ENCODE measurements around the gene DCC.

DCC gene

DNA sequence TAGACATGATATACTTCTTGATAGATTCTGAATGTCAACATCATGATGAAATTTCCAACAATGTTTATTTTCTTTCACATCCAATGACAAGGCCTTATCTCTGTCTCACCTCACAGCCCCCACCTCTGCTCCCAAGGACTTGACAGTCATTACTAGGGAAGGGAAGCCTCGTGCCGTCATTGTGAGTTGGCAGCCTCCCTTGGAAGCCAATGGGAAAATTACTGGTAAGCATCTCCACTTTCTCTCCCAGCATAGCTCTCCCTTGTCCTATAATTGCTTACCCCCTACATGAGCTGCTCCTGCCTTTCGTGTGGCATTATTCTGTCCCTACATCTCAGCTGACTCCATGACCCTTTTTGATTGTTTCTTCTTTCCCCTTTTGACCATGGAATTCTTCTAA lies 1062.7 kb downstream of the DCC start:
- no peak for DNase-seq (ENCODE audit: extremely low read depth, low read depth)
- no peak overlapping the region for H3K4me3 ChIP-seq (replicated peaks; ENCODE audit: low read depth, low read length)
- TF ChIP-seq, protein P1, sequence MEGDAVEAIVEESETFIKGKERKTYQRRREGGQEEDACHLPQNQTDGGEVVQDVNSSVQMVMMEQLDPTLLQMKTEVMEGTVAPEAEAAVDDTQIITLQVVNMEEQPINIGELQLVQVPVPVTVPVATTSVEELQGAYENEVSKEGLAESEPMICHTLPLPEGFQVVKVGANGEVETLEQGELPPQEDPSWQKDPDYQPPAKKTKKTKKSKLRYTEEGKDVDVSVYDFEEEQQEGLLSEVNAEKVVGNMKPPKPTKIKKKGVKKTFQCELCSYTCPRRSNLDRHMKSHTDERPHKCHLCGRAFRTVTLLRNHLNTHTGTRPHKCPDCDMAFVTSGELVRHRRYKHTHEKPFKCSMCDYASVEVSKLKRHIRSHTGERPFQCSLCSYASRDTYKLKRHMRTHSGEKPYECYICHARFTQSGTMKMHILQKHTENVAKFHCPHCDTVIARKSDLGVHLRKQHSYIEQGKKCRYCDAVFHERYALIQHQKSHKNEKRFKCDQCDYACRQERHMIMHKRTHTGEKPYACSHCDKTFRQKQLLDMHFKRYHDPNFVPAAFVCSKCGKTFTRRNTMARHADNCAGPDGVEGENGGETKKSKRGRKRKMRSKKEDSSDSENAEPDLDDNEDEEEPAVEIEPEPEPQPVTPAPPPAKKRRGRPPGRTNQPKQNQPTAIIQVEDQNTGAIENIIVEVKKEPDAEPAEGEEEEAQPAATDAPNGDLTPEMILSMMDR (IDR thresholded peaks at IDR 0.05; ENCODE audit: low read depth, low read length, missing control alignments) = no peak

DNA sequence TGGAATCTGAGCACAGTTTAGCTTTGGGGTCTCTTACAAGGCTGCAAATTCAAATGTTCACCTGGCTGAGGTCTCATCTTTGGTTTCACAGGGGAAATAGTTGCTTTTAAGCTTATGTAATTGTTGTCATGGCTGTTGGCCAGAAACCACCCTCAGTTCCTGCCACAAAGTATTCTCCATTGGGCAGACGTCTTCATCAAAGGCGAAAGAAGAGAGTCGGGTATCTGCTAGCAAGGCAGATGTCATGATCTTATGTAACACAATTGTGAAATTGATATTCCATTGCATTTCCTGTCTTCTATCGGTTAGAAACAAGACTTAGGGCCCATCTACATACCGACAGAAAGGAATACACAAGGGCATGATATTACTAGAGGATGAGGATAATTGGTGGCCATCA lies 1068.3 kb downstream of the DCC start:
- TF ChIP-seq, protein P1 (IDR thresholded peaks at IDR 0.05; ENCODE audit: low read depth, low read length, missing control alignments) = no peak
- no peak overlapping the region for H3K4me3 ChIP-seq (replicated peaks; ENCODE audit: low read depth, low read length)
- DNase-seq (ENCODE audit: extremely low read depth, low read depth) = no peak

DNA sequence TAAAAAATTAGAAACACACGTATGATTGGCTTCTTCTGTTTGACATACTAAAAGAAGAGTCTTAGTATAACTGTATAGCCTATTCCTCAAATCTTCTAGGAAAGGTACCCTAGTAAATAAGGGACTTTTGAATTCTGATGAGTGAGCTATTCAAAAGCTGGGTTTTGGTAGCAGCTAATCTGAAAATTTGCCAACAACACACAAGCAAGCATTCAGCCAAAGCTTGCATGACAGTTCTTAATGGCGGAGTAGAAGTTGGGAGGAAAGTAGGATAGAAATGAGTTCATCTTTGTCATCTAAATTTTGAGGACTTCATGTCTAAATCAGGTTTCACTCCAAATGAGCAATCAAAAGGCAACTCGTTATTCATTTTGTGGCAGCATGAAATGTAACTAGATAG lies 1071.5 kb downstream of the DCC start:
- H3K4me3 ChIP-seq (replicated peaks; ENCODE audit: low read depth, low read length) = no peak overlapping the region
- no peak for DNase-seq (ENCODE audit: extremely low read depth, low read depth)
- TF ChIP-seq, protein P1 (IDR thresholded peaks at IDR 0.05; ENCODE audit: low read depth, low read length, missing control alignments) = no peak

DNA sequence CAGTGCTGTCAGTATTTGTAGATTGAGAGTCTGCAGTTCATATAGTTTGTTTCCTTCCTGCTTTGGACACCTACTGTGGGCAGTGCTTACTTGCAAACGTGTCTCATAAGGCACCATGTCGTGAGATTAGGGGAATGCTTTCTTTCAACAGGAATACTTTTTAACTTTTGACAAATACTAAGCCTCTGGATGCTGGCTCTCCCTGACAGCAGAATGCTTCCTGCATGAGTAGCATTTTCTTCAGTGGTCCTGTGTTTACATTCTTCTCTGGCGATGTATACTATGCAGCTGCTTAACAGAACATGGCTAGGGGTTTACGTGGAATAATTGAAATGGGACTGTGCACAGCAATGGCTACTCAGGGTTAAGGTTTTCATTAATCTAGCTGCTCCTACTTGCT lies 1077.0 kb downstream of the DCC start:
- TF ChIP-seq, protein P1 (IDR thresholded peaks at IDR 0.05; ENCODE audit: low read depth, low read length, missing control alignments) = no peak

DNA sequence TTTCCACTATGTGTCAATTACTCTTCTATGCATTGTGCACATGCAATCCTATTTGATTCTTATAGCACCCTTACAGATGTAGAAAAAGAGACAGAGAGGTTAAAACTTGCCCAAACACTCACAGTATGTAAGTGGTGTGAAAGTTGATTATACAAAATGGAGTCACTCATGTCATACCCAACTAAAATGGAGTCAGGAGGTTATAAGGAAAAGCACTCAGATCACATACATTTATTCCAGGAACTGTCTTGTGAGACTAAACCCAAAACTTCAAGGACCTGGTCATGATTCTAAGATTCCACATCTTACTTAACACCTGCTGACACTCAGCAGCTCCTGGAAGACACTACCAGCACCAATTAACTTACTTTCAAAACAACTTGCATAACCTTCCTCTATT lies 1081.9 kb downstream of the DCC start:
- DNase-seq (ENCODE audit: extremely low read depth, low read depth) = no peak
- no peak overlapping the region for H3K4me3 ChIP-seq (replicated peaks; ENCODE audit: low read depth, low read length)
- TF ChIP-seq, protein P1 (IDR thresholded peaks at IDR 0.05; ENCODE audit: low read depth, low read length, missing control alignments) = no peak

More for the DNA sequence above, 1077.0 kb downstream of the DCC start:
- H3K4me3 ChIP-seq (replicated peaks; ENCODE audit: low read depth, low read length) = no peak overlapping the region
- DNase-seq (ENCODE audit: extremely low read depth, low read depth) = no peak

DNA sequence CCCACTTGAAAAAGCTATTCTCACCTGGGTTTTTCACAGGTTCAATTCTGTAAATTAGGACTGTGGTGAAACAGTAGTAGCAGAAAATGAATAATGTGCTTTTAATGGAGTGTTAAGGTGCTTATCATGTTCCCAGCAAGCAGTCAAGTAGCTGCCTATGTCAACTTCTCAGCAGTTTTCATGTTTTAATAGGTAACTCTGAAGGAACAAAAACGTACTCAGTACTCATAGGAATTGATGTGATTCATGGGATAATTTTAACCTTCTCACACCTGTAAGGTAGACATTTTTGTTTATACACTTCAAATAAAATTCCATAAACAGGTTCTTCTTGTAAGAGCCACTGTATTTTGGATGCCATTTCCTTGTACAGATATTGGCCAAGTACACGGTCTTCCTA lies 1082.9 kb downstream of the DCC start:
- TF ChIP-seq, protein P1 (IDR thresholded peaks at IDR 0.05; ENCODE audit: low read depth, low read length, missing control alignments) = no peak
- no peak overlapping the region for H3K4me3 ChIP-seq (replicated peaks; ENCODE audit: low read depth, low read length)
- no peak for DNase-seq (ENCODE audit: extremely low read depth, low read depth)

DNA sequence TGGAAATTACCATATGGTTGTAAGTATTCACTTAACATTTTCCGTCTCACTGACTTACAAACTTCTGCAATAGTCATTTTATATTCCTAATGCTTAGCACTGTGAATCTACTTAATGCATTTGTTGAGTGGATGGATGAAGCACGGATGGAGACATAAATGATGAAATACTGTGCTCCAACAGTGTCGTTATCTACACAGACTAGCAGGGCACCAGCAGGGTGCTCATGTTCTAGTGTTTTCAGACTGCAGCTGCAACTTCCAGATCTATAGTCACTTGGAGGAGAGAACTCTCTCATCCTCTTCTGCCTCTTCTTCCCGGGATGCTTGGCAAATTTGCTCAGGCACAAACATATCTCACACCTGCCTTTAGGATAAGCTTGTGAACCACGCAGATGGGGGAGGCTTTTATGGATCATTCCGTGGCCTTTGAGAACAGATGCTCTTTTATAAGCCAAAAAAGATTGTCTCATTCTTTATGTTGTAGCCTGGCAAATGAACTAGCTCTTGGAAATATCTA lies 1086.7 kb downstream of the DCC start:
- TF ChIP-seq, protein P1 (IDR thresholded peaks at IDR 0.05; ENCODE audit: low read depth, low read length, missing control alignments) = no peak
- DNase-seq (ENCODE audit: extremely low read depth, low read depth) = no peak
- H3K4me3 ChIP-seq (replicated peaks; ENCODE audit: low read depth, low read length) = no peak overlapping the region

Measured in HFF-Myc (cell line).